Measurements from ENCODE around the gene GMDS.

DNA sequence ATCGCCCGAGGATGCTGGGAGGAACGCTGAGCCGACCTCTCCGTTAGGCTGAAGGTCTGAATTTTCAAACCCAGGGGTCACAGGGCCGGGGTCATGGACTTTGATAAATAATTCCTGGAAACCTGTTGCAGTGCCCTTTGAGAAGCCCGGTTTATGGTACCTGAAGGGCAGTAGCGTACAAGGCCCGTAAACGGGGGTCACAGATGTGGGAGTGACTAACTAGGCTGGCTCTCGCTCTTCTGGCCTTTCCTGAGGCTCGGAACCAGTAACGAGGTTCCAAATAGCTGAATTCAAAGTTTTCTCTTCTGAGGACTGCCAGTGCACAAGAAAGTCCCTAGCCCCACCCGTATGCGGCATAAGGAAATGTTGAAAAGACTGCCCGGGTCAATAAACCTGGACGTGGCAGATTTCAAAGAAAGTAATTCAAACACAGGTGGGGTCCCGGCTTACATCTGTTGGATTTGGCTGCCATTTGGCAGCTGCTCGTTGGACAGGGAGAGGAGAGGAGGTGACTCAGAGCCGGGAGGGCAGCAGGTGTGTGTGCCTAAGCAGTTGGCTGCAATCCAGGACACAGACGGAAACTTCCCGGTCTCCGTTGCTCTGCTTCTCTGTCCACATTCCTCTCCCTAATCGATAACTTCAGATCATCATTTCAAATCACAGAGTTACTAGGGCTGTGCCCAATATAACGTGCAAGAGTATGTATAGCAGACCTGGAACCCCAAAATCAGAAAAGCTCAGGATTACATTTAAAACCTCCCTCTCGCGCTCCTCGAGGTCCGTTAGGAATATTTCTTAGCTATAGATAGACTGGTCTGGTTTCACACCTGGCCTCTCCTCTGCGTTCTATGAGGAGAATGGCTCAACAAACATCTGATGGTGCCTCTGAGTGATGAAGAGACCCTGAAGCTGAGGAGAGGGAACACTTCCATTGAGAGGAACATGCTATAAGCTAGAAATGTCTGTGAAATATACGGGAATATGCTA, 765 bp upstream of the GMDS start:
- TF ChIP-seq, protein P1, sequence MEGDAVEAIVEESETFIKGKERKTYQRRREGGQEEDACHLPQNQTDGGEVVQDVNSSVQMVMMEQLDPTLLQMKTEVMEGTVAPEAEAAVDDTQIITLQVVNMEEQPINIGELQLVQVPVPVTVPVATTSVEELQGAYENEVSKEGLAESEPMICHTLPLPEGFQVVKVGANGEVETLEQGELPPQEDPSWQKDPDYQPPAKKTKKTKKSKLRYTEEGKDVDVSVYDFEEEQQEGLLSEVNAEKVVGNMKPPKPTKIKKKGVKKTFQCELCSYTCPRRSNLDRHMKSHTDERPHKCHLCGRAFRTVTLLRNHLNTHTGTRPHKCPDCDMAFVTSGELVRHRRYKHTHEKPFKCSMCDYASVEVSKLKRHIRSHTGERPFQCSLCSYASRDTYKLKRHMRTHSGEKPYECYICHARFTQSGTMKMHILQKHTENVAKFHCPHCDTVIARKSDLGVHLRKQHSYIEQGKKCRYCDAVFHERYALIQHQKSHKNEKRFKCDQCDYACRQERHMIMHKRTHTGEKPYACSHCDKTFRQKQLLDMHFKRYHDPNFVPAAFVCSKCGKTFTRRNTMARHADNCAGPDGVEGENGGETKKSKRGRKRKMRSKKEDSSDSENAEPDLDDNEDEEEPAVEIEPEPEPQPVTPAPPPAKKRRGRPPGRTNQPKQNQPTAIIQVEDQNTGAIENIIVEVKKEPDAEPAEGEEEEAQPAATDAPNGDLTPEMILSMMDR (conservative IDR thresholded peaks at IDR 0.05 in 1 of 2, IDR thresholded peaks at IDR 0.05 in 1 of 2; ENCODE audit: low read depth in 1 of 2, low read length in 2 of 2): no peak
- TF ChIP-seq EZH2 (IDR thresholded peaks at IDR 0.05; ENCODE audit: low read length, missing control alignments): no peak

Data from fibroblast of lung (primary cell).